GM23338 (cell line): ENCODE data around the gene OGFOD2. TPM values are rescaled to one million over a fixed set of nuclear protein-coding genes. Genes with fewer than 3 reads are reported as not detected.

ENCODE experiments used
- ATAC-seq: fragments of 200-7000 bp; cut with Tn5 transposase; 3 replicates; pipeline ENCODE4 v1.9.1; 2020
- DNase-seq: peaks from one replicate; pipeline ENCODE4 v3.0.0-alpha.2; 2015; ENCODE audit warnings: low spot score
- H2AFZ ChIP-seq: fragments of 200-600 bp; sonication (generic); 2 replicates; pipeline ENCODE4 v1.8.0; 2016; ENCODE audit warnings: antibody characterized with exemption, mild to moderate bottlenecking, moderate library complexity
- H3F3A ChIP-seq: fragments of 200-600 bp; sonication (generic); replicated peaks from 2 replicates; pipeline ENCODE4 v1.8.0; 2017; ENCODE audit warnings: antibody characterized with exemption, mixed run types, low read depth
- H3K27ac ChIP-seq: fragments of 200-600 bp; sonication (generic); 2 replicates; pipeline ENCODE4 v1.6.1; 2016; ENCODE audit warnings: low read depth
- H3K27me3 ChIP-seq: fragments of 200-600 bp; sonication (generic); 2 replicates; pipeline ENCODE4 v1.8.0; 2016; ENCODE audit warnings: mild to moderate bottlenecking, mixed run types, moderate library complexity; ENCODE audit not compliant: insufficient read depth
- H3K36me3 ChIP-seq: fragments of 200-600 bp; sonication (generic); 2 replicates; pipeline ENCODE4 v1.8.0; 2016; ENCODE audit warnings: mild to moderate bottlenecking; ENCODE audit not compliant: insufficient read depth
- H3K4me1 ChIP-seq: fragments of 200-600 bp; sonication (generic); 2 replicates; pipeline ENCODE4 v1.8.0; 2016; ENCODE audit warnings: mild to moderate bottlenecking, moderate library complexity; ENCODE audit not compliant: insufficient read depth
- H3K4me2 ChIP-seq: fragments of 200-600 bp; sonication (generic); 2 replicates; pipeline ENCODE4 v1.7.1; 2017; ENCODE audit warnings: mixed run types
- H3K4me3 ChIP-seq: fragments of 200-600 bp; sonication (generic); 2 replicates; pipeline ENCODE4 v1.6.1; 2016; ENCODE audit warnings: mixed run types
- H3K79me2 ChIP-seq: fragments of 200-600 bp; sonication (generic); replicated peaks from 2 replicates; pipeline ENCODE4 v1.8.0; 2017; ENCODE audit warnings: mild to moderate bottlenecking; ENCODE audit not compliant: insufficient read depth
- H3K9me2 ChIP-seq: fragments of 200-600 bp; sonication (generic); 2 replicates; pipeline ENCODE4 v1.8.0; 2017; ENCODE audit not compliant: insufficient read depth
- H4K20me1 ChIP-seq: fragments of 200-600 bp; sonication (generic); replicated peaks from 2 replicates; pipeline ENCODE4 v1.8.0; 2017; ENCODE audit warnings: mild to moderate bottlenecking; ENCODE audit not compliant: insufficient read depth
- H3K27ac Mint-ChIP-seq: 2 replicates; pipeline ENCODE4 v1.8.0; 2020; ENCODE audit warnings: inconsistent platforms, mild to moderate bottlenecking, moderate library complexity, mixed read lengths
- H3K27me3 Mint-ChIP-seq: 3 replicates; pipeline ENCODE4 v1.8.0; 2022; ENCODE audit warnings: low read depth, mild to moderate bottlenecking, moderate library complexity, mixed read lengths, inconsistent platforms; ENCODE audit not compliant: insufficient read depth, poor library complexity
- H3K36me3 Mint-ChIP-seq: 3 replicates; pipeline ENCODE4 v1.8.0; 2021; ENCODE audit warnings: low read depth, mild to moderate bottlenecking, inconsistent platforms, moderate library complexity, mixed read lengths
- H3K4me1 Mint-ChIP-seq: 3 replicates; pipeline ENCODE4 v1.8.0; 2020; ENCODE audit warnings: mild to moderate bottlenecking, inconsistent platforms, mixed read lengths
- H3K4me3 Mint-ChIP-seq: 3 replicates; pipeline ENCODE4 v1.8.0; 2021; ENCODE audit warnings: moderate library complexity, mild to moderate bottlenecking, inconsistent platforms, mixed read lengths
- H3K9me3 Mint-ChIP-seq: 3 replicates; pipeline ENCODE4 v1.8.0; 2020; ENCODE audit warnings: moderate library complexity, mild to moderate bottlenecking, inconsistent platforms, mixed read lengths
- CTCF ChIP-seq, 2 experiments: fragments of 200-600 bp in 1 of 2; sonication (generic) in 1 of 2; conservative IDR thresholded peaks; 2 replicates each; pipeline versions ENCODE4 v1.5.1 to v1.6.1; 2016 to 2017; ENCODE audit warnings: antibody characterized with exemption in 2 of 2, low read depth in 2 of 2, mild to moderate bottlenecking in 2 of 2, moderate library complexity in 1 of 2
- EZH2phosphoT487 ChIP-seq: fragments of 200-600 bp; sonication (generic); IDR thresholded peaks from one replicate; pipeline ENCODE4 v1.8.1; 2018; ENCODE audit warnings: antibody characterized with exemption; ENCODE audit not compliant: unreplicated experiment
- POLR2AphosphoS5 ChIP-seq: IDR thresholded peaks from 2 replicates; pipeline ENCODE4 v1.6.1; 2016; ENCODE audit warnings: antibody characterized with exemption, low read depth
- REST ChIP-seq: IDR thresholded peaks from one replicate; pipeline ENCODE4 v1.6.1; 2018; ENCODE audit warnings: antibody characterized with exemption; ENCODE audit not compliant: unreplicated experiment
- STAT1 ChIP-seq: IDR thresholded peaks from one replicate; pipeline ENCODE4 v1.6.1; 2016; ENCODE audit warnings: antibody characterized with exemption; ENCODE audit not compliant: unreplicated experiment
- ZNF331 ChIP-seq: fragments of 250-450 bp; sonication (Bioruptor Pico); IDR thresholded peaks from 2 replicates; pipeline ENCODE4 v1.5.0; 2020; ENCODE audit warnings: low read depth, mild to moderate bottlenecking, moderate library complexity
- polyA plus RNA-seq: library from polyadenylated mRNA; unstranded; fragments of >200 nt; fragmentation: Nextera tagmentation; extraction: Ambion mirVana; gene quantifications from 2 replicates; pipeline ENCODE4 v1.2.1, GENCODE V29; 2016
- total RNA-seq: library from RNA; depleted of rRNA; stranded (reverse); fragments of >200 nt; shearing (Covaris generic); gene quantifications from 2 replicates; pipeline ENCODE4 v1.2.3, GENCODE V29; 2014

OGFOD2 gene
- total and polyA plus RNA-seq, 2 experiments from 2014 or later, result 13.1 to 16.1 TPM

- no peak overlapping the region for H3K27ac Mint-ChIP-seq
- H3K4me3 ChIP-seq, result no peak overlapping the region
- H3F3A ChIP-seq, result no peaks in the 10 kb centered on the region
- H3K27ac ChIP-seq, result no peak overlapping the region
- peaks cover 13% of the 10 kb centered on the region for H3K27me3 Mint-ChIP-seq
- no peak overlapping the region for H3K4me3 Mint-ChIP-seq
- ATAC-seq (no peak; the same call in 2 of the 3 replicates), DNase-seq (no peak)
- H3K36me3 ChIP-seq, result no peaks in the 10 kb centered on the region
- TF ChIP-seq CTCF (conservative IDR thresholded peaks at IDR 0.05; ENCODE audit: low read depth in 2 of 2), result peak in 1 of 2 experiments; percentile 15; a peak in 2 of 4 replicates
- TF ChIP-seq STAT1, result no peak
- H3K4me1 Mint-ChIP-seq, result no peaks in the 10 kb centered on the region
- no peaks in the 10 kb centered on the region; the same call in 2 of the 3 replicates for H3K36me3 Mint-ChIP-seq
- H3K27me3 ChIP-seq, result no peaks in the 10 kb centered on the region
- peaks cover 3% of the 10 kb centered on the region; the same call in 1 of the 2 replicates for H4K20me1 ChIP-seq
- no peak overlapping the region for H3K4me2 ChIP-seq
- H3K4me1 ChIP-seq, result no peaks in the 10 kb centered on the region
- no peaks in the 10 kb centered on the region for H3K9me3 Mint-ChIP-seq
- no peaks in the 10 kb centered on the region for H3K79me2 ChIP-seq
- no peaks in the 10 kb centered on the region for H3K9me2 ChIP-seq
- no peak overlapping the region for H2AFZ ChIP-seq
These were observed 28.2 kb upstream of the OGFOD2 start for GRCh38 chr12:122946690-122947341.

GRCh38 chr12:122947352-122947792 lies 27.7 kb upstream of the OGFOD2 start:
- peaks cover 11% of the 10 kb centered on the region for H3K27me3 Mint-ChIP-seq
- Histone ChIP-seq H3K4me1 (no peaks in the 10 kb centered on the region), H3K9me2 (no peaks in the 10 kb centered on the region), H3K4me3 (no peak overlapping the region), H2AFZ (no peak overlapping the region), H4K20me1 (peaks cover 5% of the 10 kb centered on the region; the same call in 1 of the 2 replicates), H3K27me3 (no peaks in the 10 kb centered on the region), H3K36me3 (no peaks in the 10 kb centered on the region), H3K79me2 (no peaks in the 10 kb centered on the region), H3F3A (no peaks in the 10 kb centered on the region), H3K27ac (no peak overlapping the region), H3K4me2 (no peak overlapping the region)
- H3K9me3 Mint-ChIP-seq, result no peaks in the 10 kb centered on the region
- peak; percentile 14; the same call in 2 of the 3 replicates for ATAC-seq
- H3K27ac Mint-ChIP-seq, result no peak overlapping the region
- TF ChIP-seq POLR2AphosphoS5 (no peak), CTCF (conservative IDR thresholded peaks at IDR 0.05; ENCODE audit: low read depth in 2 of 2) (peak in 1 of 2 experiments; percentile 26; a peak in 2 of 4 replicates)
- H3K4me1 Mint-ChIP-seq, result no peaks in the 10 kb centered on the region
- no peak for DNase-seq
- no peak overlapping the region for H3K4me3 Mint-ChIP-seq
- no peaks in the 10 kb centered on the region; the same call in 2 of the 3 replicates for H3K36me3 Mint-ChIP-seq

- Mint-ChIP-seq H3K4me3 (no peak overlapping the region), H3K36me3 (no peaks in the 10 kb centered on the region; the same call in 2 of the 3 replicates), H3K4me1 (no peaks in the 10 kb centered on the region), H3K9me3 (no peaks in the 10 kb centered on the region), H3K27me3 (peaks cover 15% of the 10 kb centered on the region), H3K27ac (no peak overlapping the region)
- Histone ChIP-seq H3K36me3 (no peaks in the 10 kb centered on the region), H3K79me2 (no peaks in the 10 kb centered on the region), H3K4me3 (no peak overlapping the region), H3K27me3 (no peaks in the 10 kb centered on the region), H3K4me1 (no peaks in the 10 kb centered on the region), H3K27ac (no peak overlapping the region), H3F3A (no peaks in the 10 kb centered on the region), H3K4me2 (no peak overlapping the region), H4K20me1 (peaks cover 10% of the 10 kb centered on the region; the same call in 1 of the 2 replicates), H3K9me2 (no peaks in the 10 kb centered on the region), H2AFZ (no peak overlapping the region)
- DNase-seq (no peak), ATAC-seq (no peak)
- TF ChIP-seq REST (no peak), ZNF331 (CRISPR knock-in tag) (no peak), EZH2phosphoT487 (no peak), STAT1 (no peak)
These were observed 26.4 kb upstream of the OGFOD2 start for GRCh38 chr12:122948605-122949004.
